ENCODE data around the gene WDSUB1. TPM values are rescaled to one million over a fixed set of nuclear protein-coding genes. Genes with fewer than 3 reads are reported as not detected.

WDSUB1 gene
- total RNA-seq, 4 donors from 2014 or later, result 3.8 to 9.4 (median 5.5) TPM

DNA sequence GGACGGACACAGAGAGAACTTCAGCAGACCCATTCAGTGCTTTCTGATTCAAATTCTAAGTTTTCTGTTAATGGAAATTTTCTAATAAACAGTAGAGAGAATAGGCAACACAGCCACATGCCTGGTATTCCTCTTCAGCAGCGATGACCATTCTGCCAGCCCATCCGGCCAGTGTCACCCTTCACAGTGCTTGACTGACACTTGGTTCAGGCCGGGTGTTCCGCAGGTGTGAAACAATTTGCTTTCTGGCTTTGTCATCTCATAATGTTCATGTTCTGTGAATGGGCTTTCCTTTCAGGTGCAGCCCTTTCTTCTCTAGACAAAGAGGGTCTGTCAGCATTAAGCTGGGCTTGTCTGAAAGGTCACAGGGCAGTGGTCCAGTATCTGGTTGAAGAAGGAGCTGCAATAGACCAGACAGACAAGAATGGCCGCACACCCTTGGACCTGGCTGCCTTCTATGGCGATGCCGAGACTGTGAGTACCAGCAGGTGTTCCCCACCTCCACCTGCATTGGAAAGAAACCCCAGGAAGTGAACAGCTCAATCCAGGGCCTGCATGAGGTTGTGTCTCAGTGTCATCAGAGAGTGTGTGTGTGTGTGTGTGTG is 67.0 kb downstream of the WDSUB1 start:
- Histone ChIP-seq H3K36me3 (peaks cover 91% of the 10 kb centered on the region), H3K27ac (no peak overlapping the region), H3K9me3 (no peaks in the 10 kb centered on the region), H3K4me3 (no peak overlapping the region), H3K4me1 (no peaks in the 10 kb centered on the region), H3K27me3 (no peaks in the 10 kb centered on the region)
- TF ChIP-seq POLR2AphosphoS5 (IDR thresholded peaks at IDR 0.05), result no peak
- TF ChIP-seq, protein P1, sequence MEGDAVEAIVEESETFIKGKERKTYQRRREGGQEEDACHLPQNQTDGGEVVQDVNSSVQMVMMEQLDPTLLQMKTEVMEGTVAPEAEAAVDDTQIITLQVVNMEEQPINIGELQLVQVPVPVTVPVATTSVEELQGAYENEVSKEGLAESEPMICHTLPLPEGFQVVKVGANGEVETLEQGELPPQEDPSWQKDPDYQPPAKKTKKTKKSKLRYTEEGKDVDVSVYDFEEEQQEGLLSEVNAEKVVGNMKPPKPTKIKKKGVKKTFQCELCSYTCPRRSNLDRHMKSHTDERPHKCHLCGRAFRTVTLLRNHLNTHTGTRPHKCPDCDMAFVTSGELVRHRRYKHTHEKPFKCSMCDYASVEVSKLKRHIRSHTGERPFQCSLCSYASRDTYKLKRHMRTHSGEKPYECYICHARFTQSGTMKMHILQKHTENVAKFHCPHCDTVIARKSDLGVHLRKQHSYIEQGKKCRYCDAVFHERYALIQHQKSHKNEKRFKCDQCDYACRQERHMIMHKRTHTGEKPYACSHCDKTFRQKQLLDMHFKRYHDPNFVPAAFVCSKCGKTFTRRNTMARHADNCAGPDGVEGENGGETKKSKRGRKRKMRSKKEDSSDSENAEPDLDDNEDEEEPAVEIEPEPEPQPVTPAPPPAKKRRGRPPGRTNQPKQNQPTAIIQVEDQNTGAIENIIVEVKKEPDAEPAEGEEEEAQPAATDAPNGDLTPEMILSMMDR (IDR thresholded peaks at IDR 0.05), result no peak
- TF ChIP-seq EP300 (IDR thresholded peaks at IDR 0.05), result no peak
- no peak for TF ChIP-seq POLR2A (IDR thresholded peaks at IDR 0.05)
- 98% methylated on average over 5 of the region's 8 CpGs for WGBS
- DNase-seq (ENCODE audit: low spot score in 2 of 2), result no peak

DNA sequence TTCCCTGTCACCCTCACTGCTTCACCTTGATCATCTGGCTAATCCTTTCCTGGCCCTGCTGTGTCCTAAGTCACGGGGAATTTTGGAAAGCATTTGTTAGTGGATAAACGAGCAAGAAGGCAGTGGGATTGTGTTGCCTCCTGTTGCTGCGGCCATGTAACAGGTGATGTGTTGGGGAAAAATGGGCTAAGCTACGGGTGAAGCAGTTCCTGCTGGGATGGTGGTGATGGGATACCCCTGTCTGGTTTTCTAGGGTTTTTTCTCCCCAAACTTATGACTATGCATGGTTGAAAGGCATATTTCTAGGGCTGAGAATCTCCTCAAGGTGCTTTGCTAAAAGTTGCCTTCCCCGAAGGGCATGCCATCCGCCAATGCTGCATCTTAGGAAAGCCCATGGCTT is 68.1 kb downstream of the WDSUB1 start:
- no peak for DNase-seq (ENCODE audit: low spot score in 2 of 2)
- Histone ChIP-seq H3K27ac (no peak overlapping the region), H3K36me3 (peaks cover 88% of the 10 kb centered on the region), H3K27me3 (no peaks in the 10 kb centered on the region), H3K9me3 (no peaks in the 10 kb centered on the region), H3K4me3 (no peak overlapping the region), H3K4me1 (no peaks in the 10 kb centered on the region)
- WGBS, result 96% methylated on average over 6 of the region's 6 CpGs
- TF ChIP-seq, protein P1 (IDR thresholded peaks at IDR 0.05), result no peak
- no peak for TF ChIP-seq POLR2A (IDR thresholded peaks at IDR 0.05)
- TF ChIP-seq EP300 (IDR thresholded peaks at IDR 0.05), result no peak
- TF ChIP-seq POLR2AphosphoS5 (IDR thresholded peaks at IDR 0.05), result no peak

DNA sequence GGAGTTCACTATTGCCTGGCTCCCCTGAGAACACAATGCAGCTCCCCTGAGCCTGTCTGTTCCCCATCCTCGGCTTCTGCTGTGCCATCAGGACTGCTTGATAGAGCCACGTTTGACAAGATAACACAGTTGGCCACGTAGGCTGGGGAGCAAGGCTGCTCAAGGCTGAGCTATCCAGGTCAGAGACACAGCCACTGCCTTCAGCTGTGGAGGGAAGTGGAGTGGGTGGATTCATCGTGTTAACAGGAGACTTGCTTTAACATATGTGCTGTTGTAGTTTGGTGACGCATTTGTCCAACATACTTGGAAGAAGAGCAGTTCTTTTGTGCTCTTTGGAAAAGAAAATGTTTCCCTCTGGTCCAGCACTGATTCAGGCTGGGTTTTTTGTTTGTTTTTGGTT is 68.8 kb downstream of the WDSUB1 start:
- 68% methylated on average over 5 of the region's 5 CpGs for WGBS
- H3K36me3 ChIP-seq, result peaks cover 84% of the 10 kb centered on the region
- H3K27ac ChIP-seq, result no peak overlapping the region

DNA sequence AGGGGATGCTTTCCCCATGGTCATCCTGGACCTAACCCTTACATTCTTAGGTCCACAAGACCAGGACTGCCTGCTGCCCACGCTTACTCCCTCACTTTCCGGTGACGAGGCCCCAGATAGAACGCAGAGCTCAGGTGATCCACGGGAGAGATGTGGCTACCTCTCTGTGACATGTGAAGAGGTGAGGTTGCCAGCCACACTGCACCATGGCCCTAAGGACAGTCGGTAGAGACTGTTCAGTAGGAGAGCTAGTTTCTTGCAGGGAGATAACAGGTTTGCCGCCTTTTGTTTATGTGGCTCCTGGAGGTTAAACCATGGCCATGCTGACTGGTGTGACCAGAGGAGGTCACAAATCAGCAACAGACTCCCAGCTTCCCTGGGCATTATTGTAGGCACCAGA is 71.4 kb downstream of the WDSUB1 start:
- TF ChIP-seq POLR2AphosphoS5 (IDR thresholded peaks at IDR 0.05) (no peak), EP300 (IDR thresholded peaks at IDR 0.05) (no peak), POLR2A (IDR thresholded peaks at IDR 0.05) (no peak)
- TF ChIP-seq, protein P1 (IDR thresholded peaks at IDR 0.05), result no peak
- WGBS, result 88% methylated on average over 7 of the region's 7 CpGs
- no peak for DNase-seq (ENCODE audit: low spot score in 2 of 2)
- Histone ChIP-seq H3K4me3 (no peak overlapping the region), H3K4me1 (no peaks in the 10 kb centered on the region), H3K9me3 (no peaks in the 10 kb centered on the region), H3K27ac (no peak overlapping the region), H3K36me3 (peaks cover 61% of the 10 kb centered on the region), H3K27me3 (no peaks in the 10 kb centered on the region)

More for the DNA sequence above, 68.8 kb downstream of the WDSUB1 start:
- TF ChIP-seq EP300 (IDR thresholded peaks at IDR 0.05) (no peak), POLR2A (IDR thresholded peaks at IDR 0.05) (no peak), POLR2AphosphoS5 (IDR thresholded peaks at IDR 0.05) (no peak)
- TF ChIP-seq, protein P1 (IDR thresholded peaks at IDR 0.05), result no peak
- no peaks in the 10 kb centered on the region for H3K4me1 ChIP-seq
- no peaks in the 10 kb centered on the region for H3K9me3 ChIP-seq
- H3K27me3 ChIP-seq, result no peaks in the 10 kb centered on the region
- no peak overlapping the region for H3K4me3 ChIP-seq
- no peak for DNase-seq (ENCODE audit: low spot score in 2 of 2)

DNA sequence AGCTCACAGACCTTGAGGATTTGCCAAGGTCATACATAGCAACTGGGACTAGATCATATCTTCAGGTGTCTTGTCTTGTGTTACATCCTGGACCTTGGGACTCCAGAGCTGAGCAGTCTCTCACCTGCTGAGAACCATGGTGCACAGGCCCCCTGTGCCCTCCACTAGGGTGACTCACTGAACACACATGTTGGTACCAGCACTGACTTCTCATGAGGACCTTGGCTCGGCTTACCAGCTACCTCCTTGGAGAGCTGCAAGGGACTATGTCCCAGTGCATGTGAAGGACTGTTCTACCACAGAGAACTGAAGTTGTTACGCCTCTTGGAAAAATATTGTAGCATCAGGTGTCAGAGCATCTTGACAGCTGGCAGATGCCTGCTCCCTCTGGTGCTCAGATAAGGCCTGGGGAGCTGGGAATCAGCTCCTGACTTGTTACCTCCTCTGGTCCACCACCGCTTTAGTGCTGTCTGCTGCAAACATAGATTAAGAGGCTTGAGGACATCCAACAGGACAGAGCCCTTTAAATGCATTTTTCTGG is 72.1 kb downstream of the WDSUB1 start:
- TF ChIP-seq EP300 (IDR thresholded peaks at IDR 0.05) (no peak), POLR2AphosphoS5 (IDR thresholded peaks at IDR 0.05) (no peak), POLR2A (IDR thresholded peaks at IDR 0.05) (no peak)
- TF ChIP-seq, protein P1 (IDR thresholded peaks at IDR 0.05), result no peak
- Histone ChIP-seq H3K9me3 (no peaks in the 10 kb centered on the region), H3K4me3 (no peak overlapping the region), H3K27me3 (no peaks in the 10 kb centered on the region), H3K27ac (no peak overlapping the region), H3K36me3 (peaks cover 53% of the 10 kb centered on the region), H3K4me1 (no peaks in the 10 kb centered on the region)
- DNase-seq (ENCODE audit: low spot score in 2 of 2), result no peak
- WGBS, result 90% methylated on average over 2 of the region's 3 CpGs
